GM21825 (cell line): ENCODE results near the gene KRTAP10-8.
"Not testable (repeated sequence)": the region's sequence is repeated elsewhere in the genome, so short reads cannot be mapped to it uniquely, and the experiment has no call there.

ENCODE experiments used
- ATAC-seq: cut with Tn5 transposase; IDR thresholded peaks from one replicate; pipeline ENCODE4 v1.9.1; 2021; ENCODE audit warnings: mild to moderate bottlenecking, moderate library complexity; ENCODE audit not compliant: unreplicated experiment

The KRTAP10-8 gene

DNA sequence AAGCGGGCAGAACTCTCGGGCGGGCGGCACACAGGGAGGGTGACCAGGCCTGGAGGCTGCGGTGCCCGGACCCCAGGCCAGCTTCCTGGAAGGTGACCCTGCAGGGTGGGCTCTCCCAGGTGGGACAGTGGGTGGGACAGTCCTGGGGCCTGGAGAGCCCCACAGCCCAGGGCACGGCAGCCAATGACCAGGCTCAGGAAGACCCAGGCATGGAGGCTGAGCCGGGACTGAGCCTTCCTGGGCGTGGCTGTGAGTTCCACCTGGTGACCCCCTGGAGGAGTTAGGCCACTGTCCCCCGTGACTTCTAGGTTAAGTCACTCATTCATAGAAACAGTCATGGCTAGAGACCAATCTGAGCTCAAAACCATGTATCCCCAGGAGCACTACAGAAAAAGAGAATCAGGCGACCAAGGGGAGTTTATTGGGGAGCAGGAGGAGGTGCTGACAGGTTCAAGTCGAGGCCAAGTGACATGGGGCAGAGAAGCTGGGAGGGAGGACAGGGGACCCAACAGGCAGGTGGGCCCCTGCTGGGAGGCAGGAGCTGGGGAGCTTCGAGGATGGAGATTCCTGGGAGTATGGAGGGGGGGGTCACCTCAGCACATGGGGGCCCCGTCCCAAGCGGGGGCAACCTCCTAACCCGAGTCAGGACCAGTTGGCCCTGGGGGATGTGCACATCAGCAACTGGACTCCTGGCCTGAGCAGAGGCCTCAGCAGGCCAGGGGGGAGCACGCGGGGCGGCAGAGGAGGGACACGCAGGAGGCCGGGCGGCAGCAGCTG is 32.6 kb upstream of the KRTAP10-8 start:
- ATAC-seq, result no peak

DNA sequence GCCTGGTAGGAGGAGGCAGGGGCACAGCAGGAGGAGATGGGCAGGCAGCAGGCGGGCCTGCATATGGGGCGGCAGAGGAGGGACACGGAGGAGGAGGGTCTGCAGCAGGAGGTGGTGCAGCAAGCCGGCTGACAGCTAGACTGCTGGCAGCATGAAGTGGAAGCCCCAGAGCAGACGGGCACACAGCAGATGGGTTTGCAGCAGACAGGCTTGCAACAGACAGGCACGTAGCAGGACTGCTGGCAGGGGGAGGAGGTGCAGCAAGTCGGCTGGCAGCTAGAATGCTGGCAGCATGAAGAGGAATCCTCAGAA is 32.1 kb upstream of the KRTAP10-8 start:
- no peak for ATAC-seq

DNA sequence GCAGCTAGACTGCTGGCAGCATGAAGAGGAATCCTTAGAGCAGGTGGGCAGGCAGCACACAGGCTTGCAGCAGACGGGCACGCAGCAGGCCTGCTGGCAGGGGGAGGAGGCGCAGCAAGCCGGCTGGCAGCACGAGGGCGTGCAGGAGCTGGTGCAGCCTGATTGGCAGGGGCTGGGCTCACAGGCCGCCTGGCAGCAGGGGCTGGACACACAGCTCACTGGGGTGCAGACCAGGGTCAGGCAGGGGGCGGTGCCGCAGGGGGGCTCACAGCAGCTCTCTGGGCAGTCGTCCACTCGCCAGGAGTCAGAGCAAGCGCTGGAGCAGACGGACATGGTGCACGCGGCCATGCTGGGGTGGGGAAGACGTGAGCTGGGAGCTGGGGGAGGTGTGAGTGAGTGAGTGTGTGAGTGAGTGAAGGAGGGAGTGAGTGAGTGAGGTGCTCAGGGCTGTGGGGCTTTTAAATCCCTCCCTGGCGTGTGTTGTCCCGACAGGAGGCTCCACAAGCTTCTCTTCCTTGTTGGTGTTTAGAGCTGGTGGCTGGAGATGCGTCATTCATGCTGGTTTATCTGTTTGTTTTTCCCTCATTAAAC is 31.6 kb upstream of the KRTAP10-8 start, which contains the start of gene KRTAP10-5:
KRTAP10-5 (minus strand) TSS at position 374 of the 591 bp plus-strand sequence; CDS start at position 348, 26 bp downstream.
- ATAC-seq, result not testable (repeated sequence)

DNA sequence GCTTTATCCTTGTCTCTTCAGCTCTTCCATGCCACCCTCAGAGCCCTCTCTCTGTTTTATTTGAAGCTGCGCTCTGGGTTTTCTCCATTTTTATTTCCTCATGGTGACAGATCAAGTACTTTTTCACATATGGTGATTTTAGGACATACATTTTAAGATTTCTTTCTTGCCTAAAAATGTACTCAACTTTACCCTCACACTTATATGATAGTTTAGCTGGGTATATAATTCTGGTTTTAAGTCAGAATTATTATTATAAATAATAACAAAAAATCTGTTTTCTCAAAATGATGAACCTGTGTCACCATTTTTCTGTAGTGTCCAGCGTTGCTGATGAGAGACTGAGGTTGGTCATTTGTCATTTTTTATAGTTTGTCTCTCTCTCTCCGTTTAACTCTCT is 30.7 kb upstream of the KRTAP10-8 start:
- ATAC-seq, result no peak

DNA sequence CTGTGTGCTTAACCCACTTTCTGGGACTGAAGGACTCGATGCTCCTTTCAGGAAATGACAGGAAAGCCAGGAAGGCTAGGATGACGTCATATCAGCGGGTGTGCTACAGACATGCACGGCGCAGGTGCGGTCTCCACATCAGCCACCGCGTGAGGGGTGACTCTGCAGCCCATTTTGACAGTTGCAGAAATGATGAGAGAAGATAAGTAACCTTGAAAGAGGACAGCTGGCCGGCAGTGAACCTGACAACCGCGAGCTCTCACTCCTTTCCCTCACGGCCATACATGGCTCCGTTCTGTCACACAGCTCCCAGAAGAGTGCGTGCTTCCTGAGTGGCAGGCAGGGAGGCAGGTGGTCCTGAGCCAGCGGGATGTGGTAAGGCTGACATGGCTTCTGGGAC is 29.8 kb upstream of the KRTAP10-8 start:
- ATAC-seq, result no peak

DNA sequence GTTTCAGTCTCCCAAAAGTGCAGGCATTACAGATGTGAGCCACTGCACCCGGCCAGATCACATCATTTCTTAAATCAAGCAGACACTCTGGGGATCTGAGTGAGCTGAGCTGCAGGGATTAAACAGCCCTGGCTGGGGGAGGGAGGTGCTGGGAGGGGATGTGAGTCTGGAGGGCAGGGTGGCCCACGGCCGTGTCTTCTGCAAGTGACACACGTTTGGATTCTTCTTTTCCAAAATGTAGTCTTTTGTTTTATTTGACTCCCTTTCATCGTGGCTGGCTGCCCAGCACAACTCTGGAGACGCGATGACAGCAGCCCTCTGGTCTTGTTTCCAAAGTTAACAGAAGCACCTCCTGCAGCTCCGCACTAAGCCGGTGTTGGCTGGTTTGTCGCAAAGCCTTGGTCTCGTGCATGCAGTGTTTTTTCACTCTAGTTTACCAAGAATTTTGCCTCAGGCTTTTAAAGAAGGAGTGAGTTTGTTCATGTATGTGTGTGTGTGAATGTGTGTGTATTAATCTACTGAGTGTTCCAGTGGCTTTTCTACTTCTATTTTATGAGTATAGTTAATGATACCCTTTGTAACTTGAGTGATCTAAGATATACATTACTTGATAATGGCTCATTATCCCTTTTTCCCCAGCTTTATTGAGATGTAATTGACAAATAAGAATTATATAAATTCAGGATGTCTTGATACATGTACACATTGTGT is 28.6 kb upstream of the KRTAP10-8 start:
- no peak for ATAC-seq

DNA sequence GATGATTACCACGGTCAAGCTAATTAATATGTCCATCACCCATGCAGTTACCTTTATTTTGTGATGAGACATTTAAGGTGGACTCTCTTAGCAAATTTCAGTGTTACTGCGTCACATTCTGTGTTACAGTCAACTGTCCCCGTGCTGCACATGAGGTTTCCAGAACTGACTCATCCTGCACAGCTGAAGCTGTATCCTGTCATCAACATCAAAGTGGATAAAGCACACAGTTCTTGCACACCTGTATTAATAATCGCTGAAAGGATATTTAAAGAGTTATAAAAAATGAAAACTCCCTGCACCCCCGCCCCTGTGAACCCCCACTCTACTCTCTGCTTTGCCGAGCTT is 28.1 kb upstream of the KRTAP10-8 start:
- no peak for ATAC-seq

DNA sequence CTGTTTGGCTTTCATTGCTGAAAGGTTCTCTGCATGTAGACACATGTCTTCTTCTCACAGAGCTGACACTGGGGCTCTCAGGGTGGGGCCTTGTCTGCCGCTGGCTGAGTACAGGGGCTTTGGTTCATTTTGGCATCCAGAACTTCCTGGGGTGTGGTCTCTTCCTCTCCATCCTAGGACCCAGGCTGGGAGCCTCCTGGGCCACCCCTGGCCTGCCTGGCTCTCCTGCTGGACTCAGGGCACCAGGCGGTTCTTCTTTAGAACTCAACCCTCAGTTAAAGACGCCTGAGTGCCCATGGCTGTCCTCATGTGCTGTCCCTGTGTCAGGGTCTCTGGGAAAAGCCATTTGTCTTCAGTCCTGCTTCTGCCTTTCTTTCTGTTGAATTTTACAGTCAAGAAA is 26.0 kb upstream of the KRTAP10-8 start:
- no peak for ATAC-seq

DNA sequence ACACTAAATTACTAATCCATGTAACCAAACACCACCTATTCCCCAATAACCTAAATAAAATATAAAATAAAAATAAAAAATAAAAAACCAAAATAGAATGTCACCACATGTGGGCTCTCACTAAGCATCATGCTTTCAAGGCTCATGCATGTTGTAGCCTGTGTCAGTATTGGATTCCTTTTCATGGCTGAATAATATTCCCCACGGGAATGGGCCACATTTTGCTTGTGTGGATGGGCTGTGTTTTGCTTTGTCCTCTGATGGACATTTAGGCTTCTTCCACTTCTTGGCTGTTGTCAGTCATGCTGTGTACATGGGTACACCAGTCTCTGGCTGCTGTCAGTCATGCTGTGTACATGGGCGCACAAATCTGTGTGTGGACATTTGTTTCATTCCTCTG is 22.8 kb upstream of the KRTAP10-8 start:
- ATAC-seq, result no peak

DNA sequence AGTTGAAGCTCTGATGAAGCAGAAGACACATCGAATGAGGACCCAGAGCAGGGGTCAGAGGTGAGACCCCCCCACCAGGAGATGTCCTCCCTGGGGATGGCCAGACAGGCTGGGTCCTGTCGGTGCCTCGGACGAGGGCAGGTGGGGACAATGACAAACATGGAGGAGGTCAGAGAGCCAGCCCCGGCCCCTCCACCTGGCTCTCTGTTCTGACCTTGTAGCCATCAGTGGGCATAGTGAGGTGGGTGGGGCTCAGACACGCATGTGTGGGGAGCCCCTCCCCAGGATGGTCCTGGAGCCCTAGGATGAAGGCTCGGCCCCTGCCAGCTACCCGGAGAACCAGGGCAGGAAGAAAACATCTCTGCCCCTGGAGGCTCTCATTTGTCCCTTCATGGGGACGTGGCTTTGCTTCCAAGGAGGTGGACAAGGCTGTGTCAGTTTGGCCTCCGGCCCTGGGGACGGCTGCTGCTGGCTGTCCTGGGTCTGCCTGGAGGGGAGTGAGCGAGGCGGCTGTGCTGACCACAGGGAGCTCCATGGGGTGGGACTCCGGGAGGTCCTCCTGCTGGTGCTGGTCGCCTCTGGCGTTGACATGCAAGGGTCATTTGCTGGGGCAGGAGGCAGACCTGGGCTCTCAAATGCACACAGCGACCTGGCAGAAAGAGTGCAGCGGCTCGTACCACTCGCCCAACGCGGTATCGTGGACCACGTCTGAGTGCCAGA is 22.1 kb upstream of the KRTAP10-8 start:
- ATAC-seq, result no peak

DNA sequence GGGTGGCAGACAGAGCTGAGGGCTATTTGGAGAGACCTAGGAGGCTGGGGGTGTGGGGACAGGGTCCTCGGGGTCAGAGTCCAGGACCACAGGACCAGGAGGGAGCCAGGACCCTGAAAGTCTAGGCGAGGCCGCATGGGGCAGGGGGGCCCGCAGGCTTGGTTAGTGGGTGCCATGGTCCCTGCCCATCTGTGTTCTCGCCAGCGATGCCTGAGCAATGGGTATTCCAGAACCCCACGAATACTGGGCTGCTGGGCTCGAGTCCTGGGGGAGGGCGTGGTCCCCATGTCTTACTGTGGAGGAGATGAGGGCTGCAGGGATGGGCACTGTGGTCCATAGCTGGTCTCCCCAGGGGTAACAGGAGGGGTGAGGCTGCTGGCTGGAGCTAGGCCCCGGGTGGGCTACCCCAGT is 21.6 kb upstream of the KRTAP10-8 start:
- no peak for ATAC-seq

DNA sequence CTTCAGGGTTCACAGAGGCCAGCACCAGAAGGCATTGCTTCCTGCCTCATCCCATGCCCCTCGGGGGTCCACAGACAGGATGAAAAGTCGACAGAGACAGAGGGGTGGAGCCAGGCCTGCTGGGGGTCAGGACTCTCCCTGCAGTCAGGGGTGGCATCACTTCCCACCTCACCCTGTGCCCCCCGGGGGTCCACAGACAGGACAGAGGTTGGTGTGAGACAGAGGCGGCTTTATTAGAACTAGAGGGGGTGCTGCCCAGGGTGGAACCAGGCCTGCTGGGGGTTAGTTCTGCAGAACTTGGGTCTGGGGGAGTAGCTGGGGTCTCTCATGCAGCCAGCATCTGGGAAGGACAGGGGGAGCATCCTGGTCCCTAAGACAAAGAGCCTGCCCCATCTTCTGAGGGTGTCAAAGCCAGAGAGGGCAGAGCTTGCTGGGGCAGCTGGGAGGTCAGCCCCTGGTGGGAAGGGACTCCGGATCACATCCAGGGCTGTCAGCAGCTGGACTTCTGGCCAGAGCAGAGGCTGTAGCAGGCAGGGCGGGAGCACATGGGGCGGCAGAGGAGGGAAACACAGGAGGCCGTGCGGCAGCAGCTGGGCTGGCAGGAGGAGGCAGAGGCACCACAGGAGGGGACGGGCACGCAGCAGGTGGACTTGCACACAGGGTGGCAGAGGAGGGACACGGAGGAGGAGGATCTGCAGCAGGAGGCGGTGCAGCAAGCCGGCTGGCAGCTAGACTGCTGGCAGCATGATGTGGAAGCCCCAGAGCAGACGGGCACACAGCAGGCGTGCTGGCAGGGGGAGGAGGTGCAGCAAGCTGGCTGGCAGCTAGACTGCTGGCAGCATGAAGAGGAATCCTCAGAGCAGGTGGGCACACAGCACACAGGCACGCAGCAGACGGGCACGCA is 20.7 kb upstream of the KRTAP10-8 start:
- ATAC-seq, result not testable (repeated sequence)

DNA sequence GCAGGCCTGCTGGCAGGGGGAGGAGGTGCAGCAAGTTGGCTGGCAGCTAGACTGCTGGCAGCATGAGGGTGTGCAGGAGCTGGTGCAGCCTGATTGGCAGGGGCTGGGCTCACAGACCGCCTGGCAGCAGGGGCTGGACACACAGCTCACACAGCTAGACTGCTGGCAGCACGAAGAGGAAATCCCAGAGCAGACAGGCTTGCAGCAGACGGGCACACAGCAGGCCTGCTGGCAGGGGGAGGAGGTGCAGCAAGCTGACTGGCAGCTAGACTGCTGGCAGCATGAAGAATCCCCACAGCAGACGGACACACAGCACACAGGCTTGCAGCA is 20.1 kb upstream of the KRTAP10-8 start:
- not testable (repeated sequence) for ATAC-seq

DNA sequence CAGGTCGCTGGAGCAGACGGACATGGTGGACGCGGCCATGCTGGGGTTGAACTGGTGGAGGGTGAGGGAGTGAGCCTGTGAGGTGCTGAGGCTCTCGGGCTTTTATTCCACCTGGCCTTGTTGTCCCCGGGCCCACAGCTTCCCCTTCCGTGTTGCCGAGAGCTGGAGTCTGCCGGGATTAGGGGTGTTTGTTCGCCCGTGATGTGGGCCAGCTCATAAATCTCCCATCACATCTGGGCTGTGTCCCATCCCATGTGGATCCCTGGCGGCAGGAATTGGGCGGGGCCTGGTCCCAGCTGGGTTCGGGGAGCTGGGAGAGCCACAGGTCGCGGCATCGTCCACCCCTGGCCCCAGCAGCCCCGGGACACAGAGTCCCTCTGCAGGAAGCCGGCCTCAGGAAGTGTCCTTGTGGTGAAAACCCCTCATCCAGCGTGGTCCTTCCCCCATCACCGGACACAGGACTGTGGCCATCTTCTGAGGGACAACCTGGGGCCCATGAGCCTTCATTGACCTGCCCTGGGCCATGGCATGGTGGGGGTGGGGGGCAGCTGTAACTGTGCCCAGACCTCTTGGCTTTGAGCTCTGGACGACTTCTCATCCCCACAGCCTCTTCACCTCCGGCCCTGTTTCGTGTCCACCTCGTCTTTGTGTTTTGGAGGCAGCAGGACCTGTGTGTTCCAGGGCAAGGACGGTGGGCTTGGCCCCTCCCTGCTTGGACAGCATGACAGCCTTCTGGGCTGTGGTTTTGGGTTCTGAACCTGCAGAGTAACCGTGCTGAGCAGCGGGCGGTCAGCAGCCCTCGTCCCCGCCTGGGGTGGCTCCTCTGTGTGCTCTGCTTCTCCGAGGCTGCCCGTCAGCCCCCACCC is 19.2 kb upstream of the KRTAP10-8 start, which contains the start of gene KRTAP10-6:
KRTAP10-6 (minus strand) TSS at position 60 of the 866 bp plus-strand sequence; CDS start at position 39, 21 bp downstream.
- no peak for ATAC-seq

DNA sequence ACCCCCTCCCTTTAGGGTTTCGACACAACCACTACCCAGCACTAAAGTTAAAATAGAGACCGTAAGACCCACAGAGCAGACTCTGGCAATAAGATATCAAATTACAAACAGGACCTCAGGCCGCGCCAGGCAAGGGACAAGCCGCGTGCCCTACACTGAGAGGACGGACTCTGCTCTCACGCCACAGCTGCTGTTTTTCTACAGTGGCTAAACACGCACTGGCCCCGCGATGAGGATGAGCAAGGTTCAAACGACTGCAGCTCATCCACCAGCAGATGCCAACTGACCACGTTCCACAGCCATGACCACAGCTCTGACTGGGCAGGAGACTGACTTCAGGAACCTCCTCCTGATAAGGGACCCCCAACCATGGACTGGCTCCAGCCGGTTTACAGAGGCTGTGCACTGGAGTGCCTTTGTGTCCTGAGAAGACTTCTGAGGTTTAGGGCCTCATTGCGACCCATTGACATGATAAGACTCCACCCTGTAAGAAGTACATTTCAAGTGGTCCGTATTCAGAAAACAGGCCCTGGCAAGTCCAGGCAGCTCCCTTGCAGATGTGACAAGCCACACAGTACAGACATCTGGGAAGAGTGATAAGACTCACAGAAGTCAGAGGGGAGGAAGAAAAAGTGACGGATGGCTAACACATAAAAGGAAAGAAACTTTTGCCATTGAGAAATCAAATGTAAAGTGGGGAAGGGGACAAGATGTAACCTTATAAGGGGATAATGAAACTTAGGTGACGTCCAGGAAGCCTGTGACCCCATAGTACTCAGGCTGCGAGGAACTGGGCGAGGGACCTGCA is 18.1 kb upstream of the KRTAP10-8 start:
- ATAC-seq, result no peak

DNA sequence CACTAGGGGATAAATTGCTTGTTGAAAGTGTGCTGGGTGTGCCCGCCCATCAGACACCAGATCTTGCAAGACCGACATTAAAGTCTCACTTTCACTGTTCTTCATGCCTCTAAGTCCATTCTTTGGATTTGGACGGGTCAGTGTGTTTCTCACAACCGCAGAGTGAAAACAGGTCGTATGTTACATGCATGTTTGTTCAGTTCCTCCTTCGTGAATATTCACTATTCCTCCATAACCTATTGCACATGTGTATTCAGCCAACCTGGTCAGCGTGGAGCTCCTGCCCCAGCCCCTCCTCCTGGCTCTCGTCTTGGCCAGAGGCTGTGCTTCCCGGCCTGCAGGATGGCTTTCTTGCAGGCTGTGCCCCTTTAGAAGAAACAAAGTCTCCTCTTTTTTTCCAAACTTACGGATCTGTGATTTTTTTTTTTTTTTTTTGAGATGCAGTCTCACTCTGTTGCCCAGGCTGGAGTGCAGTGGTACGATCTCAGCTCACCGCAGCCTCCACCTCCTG is 17.4 kb upstream of the KRTAP10-8 start:
- ATAC-seq, result no peak

DNA sequence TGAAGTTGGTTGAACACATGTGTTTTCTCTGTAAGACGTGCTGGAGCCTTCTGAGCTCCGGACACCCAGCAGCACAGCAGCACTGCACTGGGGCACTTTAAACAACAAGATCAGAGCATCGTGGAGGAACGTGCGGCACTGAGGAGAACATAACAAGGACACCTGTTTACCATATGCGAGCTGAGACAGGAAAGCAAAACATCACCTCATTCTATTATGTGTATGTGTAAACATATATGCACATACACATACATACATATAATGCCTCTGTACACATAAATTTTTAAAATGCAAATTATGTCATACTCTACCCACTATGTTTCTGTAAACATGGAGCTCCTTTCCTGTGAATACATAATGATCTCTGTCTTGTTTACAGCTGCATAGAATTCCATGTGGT is 16.4 kb upstream of the KRTAP10-8 start:
- ATAC-seq, result no peak

DNA sequence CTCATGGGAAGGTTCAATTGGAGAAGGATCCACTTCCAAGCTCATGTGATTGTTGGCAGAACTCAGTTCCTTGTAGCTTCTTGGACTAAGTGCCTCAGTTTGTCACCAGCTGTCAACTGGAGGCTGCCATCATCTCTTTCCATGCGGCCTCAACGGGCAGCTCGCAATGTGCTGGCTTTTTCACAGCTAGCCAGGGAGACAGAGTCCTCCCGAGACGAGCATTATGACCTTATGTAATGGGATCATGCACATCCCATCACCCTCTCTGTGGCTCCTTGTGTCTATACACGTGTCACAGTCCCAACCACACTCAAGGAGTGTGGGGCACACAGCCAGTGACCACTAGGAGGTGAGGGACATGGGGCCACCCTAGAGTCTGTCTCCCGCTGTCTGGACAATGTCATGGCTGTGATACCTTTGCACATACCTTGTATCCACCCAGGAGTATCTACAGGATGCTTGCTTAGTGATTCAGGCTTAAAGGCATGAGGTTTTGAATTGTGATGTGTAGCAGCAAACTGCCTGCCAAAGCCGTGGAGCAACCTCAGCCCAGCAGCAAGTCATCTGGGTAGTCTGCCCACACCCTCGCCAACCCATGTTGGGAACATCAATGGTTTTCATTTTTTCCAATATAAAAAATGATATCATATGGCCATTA is 15.7 kb upstream of the KRTAP10-8 start:
- ATAC-seq, result no peak
